GM12878 (cell line): ENCODE data around the gene IPP. TPM values are rescaled to one million over a fixed set of nuclear protein-coding genes. Genes with fewer than 3 reads are reported as not detected.

ENCODE experiments used
- ATAC-seq: fragments of 200-7000 bp; cut with Tn5 transposase; 3 replicates; pipeline ENCODE4 v1.9.1; 2020; ENCODE audit warnings: mild to moderate bottlenecking, moderate library complexity
- BruUV-seq: library from RNA; stranded (reverse); fragments of 400-500 nt; replicated peaks from 2 replicates; lab custom pipeline; 2021; lab: Mats Ljungman, UMichigan
- CTCF ChIA-PET: fragments of 300-600 bp; sonication (Branson Sonifier 250); formaldehyde crosslinking; extraction: SDS; loops from one replicate; lab custom pipeline; 2021; ENCODE audit warnings: inconsistent platforms; lab: Yijun Ruan, JAX
- POLR2A ChIA-PET: fragments of 350-600 bp; formaldehyde crosslinking; extraction: SDS; loops from one replicate; lab custom pipeline; 2021; ENCODE audit warnings: inconsistent platforms; lab: Charles Lee
- RAD21 ChIA-PET: fragments of 300-600 bp; sonication (Branson Sonifier 250); formaldehyde crosslinking; loops from one replicate; lab custom pipeline; 2023; ENCODE audit warnings: antibody characterized with exemption; ENCODE audit not compliant: unreplicated experiment; lab: Charles Lee
- SMC1A ChIA-PET: fragments of 300-600 bp; sonication (Branson Sonifier 250); formaldehyde crosslinking; loops from one replicate; lab custom pipeline; 2023; ENCODE audit not compliant: unreplicated experiment, uncharacterized antibody; lab: Charles Lee
- DNase-seq: peaks from one replicate; pipeline ENCODE4 v3.0.0-alpha.2; 2011; ENCODE audit warnings: low read depth, low spot score
- FAIRE-seq: peaks from 3 replicates; lab custom pipeline; 2011; peaks lifted over from hg19 to GRCh38; lab: Jason Lieb, UNC
- H2AFZ ChIP-seq: 2 replicates; pipeline ENCODE4 v1.6.0; 2011; ENCODE audit warnings: low read depth, low read length, control low read depth; ENCODE audit not compliant: control insufficient read depth
- H3K27ac ChIP-seq: 2 replicates; pipeline ENCODE4 v1.5.1; 2011; ENCODE audit warnings: control low read depth; ENCODE audit not compliant: control insufficient read depth, insufficient read depth
- H3K27me3 ChIP-seq, 2 experiments: replicated peaks in 1 of 2; 2 replicates each; pipeline versions ENCODE4 v1.6.0 to v1.6.1; 2011; ENCODE audit warnings: low read length in 1 of 2; ENCODE audit not compliant: control insufficient read depth in 2 of 2, insufficient read depth in 2 of 2
- H3K36me3 ChIP-seq, 2 experiments: 2 replicates each; pipeline ENCODE4 v1.5.1; 2011; ENCODE audit warnings: low read length in 1 of 2; ENCODE audit not compliant: control insufficient read depth in 2 of 2, insufficient read depth in 2 of 2
- H3K4me1 ChIP-seq: 2 replicates; pipeline ENCODE4 v1.6.1; 2011; ENCODE audit warnings: mild to moderate bottlenecking, low read length, moderate library complexity, mixed read lengths; ENCODE audit not compliant: control insufficient read depth, insufficient read depth
- H3K4me2 ChIP-seq: 2 replicates; pipeline ENCODE4 v1.6.0; 2011; ENCODE audit warnings: control low read depth; ENCODE audit not compliant: control insufficient read depth, insufficient read depth
- H3K4me3 ChIP-seq: fragments of 200-600 bp; sonication (generic); 2 replicates; pipeline ENCODE4 v1.5.1; 2016
- H3K79me2 ChIP-seq: 2 replicates; pipeline ENCODE4 v1.6.0; 2011; ENCODE audit warnings: low read length; ENCODE audit not compliant: control insufficient read depth, insufficient read depth
- H3K9ac ChIP-seq: 2 replicates; pipeline ENCODE4 v1.8.0; 2011; ENCODE audit warnings: low read length, control low read depth, mixed read lengths; ENCODE audit not compliant: control insufficient read depth, insufficient read depth
- H3K9me3 ChIP-seq: replicated peaks from 3 replicates; pipeline ENCODE4 v1.5.1; 2011; ENCODE audit warnings: mild to moderate bottlenecking, low read length; ENCODE audit not compliant: control insufficient read depth, insufficient read depth
- H4K20me1 ChIP-seq: 2 replicates; pipeline ENCODE4 v1.6.0; 2011; ENCODE audit not compliant: control insufficient read depth, insufficient read depth
- CBX3 ChIP-seq: fragments of 200-600 bp; sonication (generic); IDR thresholded peaks from 2 replicates; pipeline ENCODE4 v1.6.1; 2016; ENCODE audit warnings: low read depth, borderline replicate concordance
- FOXM1 ChIP-seq: IDR thresholded peaks from 2 replicates; pipeline ENCODE4 v1.6.1; 2012; ENCODE audit warnings: low read depth, mild to moderate bottlenecking, inconsistent platforms, low read length, moderate library complexity
- HDAC2 ChIP-seq: fragments of 200-600 bp; sonication (generic); IDR thresholded peaks from 2 replicates; pipeline ENCODE4 v1.6.1; 2017
- IKZF1 ChIP-seq: fragments of 450-650 bp; conservative IDR thresholded peaks from 2 replicates; pipeline ENCODE4 v1.6.1; 2017; ENCODE audit warnings: antibody characterized with exemption, mild to moderate bottlenecking
- IKZF2 ChIP-seq, 2 experiments: fragments of 450-650 bp; IDR thresholded peaks; 2 replicates each; pipeline ENCODE4 v1.6.1; 2017; ENCODE audit warnings: mild to moderate bottlenecking in 2 of 2, moderate library complexity in 2 of 2
- MEF2A ChIP-seq: IDR thresholded peaks from 2 replicates; pipeline ENCODE4 v1.6.1; 2011; ENCODE audit warnings: low read depth, mild to moderate bottlenecking, low read length, moderate library complexity; ENCODE audit not compliant: insufficient read depth
- NFYA ChIP-seq: IDR thresholded peaks from 2 replicates; pipeline ENCODE4 v1.6.1; 2011; ENCODE audit warnings: low read depth, mild to moderate bottlenecking, low read length, improper control_type of control experiment, borderline replicate concordance
- NFYB ChIP-seq: IDR thresholded peaks from 2 replicates; pipeline ENCODE4 v1.6.1; 2011; ENCODE audit warnings: low read depth, mild to moderate bottlenecking, low read length, improper control_type of control experiment, moderate library complexity; ENCODE audit not compliant: insufficient read depth
- POLR2AphosphoS5 ChIP-seq: IDR thresholded peaks from 2 replicates; pipeline ENCODE4 v1.6.1; 2011; ENCODE audit warnings: mild to moderate bottlenecking, low read length, inconsistent platforms
- RAD51 ChIP-seq: fragments of 450-650 bp; IDR thresholded peaks from 2 replicates; pipeline ENCODE4 v1.6.1; 2016; ENCODE audit warnings: moderate library complexity, mild to moderate bottlenecking, inconsistent platforms
- SREBF1 ChIP-seq: IDR thresholded peaks from 2 replicates; pipeline ENCODE4 v1.6.1; 2012; ENCODE audit warnings: mild to moderate bottlenecking, low read length
- SRF ChIP-seq, 2 experiments: IDR thresholded peaks; 2 replicates each; pipeline ENCODE4 v1.6.1; 2011; ENCODE audit warnings: low read depth in 2 of 2, low read length in 2 of 2, mild to moderate bottlenecking in 1 of 2, moderate library complexity in 1 of 2
- TCF3 ChIP-seq: IDR thresholded peaks from 2 replicates; pipeline ENCODE4 v1.6.1; 2012; ENCODE audit warnings: low read depth, mild to moderate bottlenecking, low read length, borderline replicate concordance; ENCODE audit not compliant: insufficient read depth
- ZZZ3 ChIP-seq: IDR thresholded peaks from 2 replicates; pipeline ENCODE4 v1.6.1; 2011; ENCODE audit warnings: low read depth; ENCODE audit not compliant: control insufficient read depth, insufficient read length
- WGBS: methylation state at CpG from one replicate; pipeline ENCODE4 v1.1.6; 2016; ENCODE audit warnings: low lambda C conversion rate; ENCODE audit not compliant: insufficient replicate concordance, insufficient coverage; ENCODE audit errors: missing lambda C conversion rate; 5-methylcytosine and 5-hydroxymethylcytosine counted together
- in situ Hi-C: fragments of 300-500 bp; cut with MboI; formaldehyde crosslinking; loops from 9 replicates; pipeline ENCODE4 v1.14.3; 2018; ENCODE audit warnings: mixed read lengths
- intact Hi-C: fragments of 100-400 bp; cut with micrococcal nuclease; formaldehyde crosslinking; loops from one replicate; pipeline ENCODE4 v1.14.2; 2022; ENCODE audit not compliant: unreplicated experiment
- polyA plus RNA-seq, 11 experiments: library from polyadenylated mRNA; depleted of rRNA in 4 of 11; unstranded in 6 of 11; stranded (reverse) in 5 of 11; fragments of >200 nt; fragmentation: Nextera tagmentation in 4 of 11; fragmentation: Illumina TruSeq in 1 of 11; extraction: Ambion mirVana in 4 of 11; extraction: Trizol in 1 of 11; gene quantifications; 1 replicate in 1 of 11; 2 replicates in 10 of 11; pipeline versions ENCODE4 v1.2.1 to v1.2.3, GENCODE V29; 2011 to 2016; ENCODE audit warnings: inconsistent platforms in 2 of 11, missing spikeins in 2 of 11, low read depth in 1 of 11
- total RNA-seq, 4 experiments: library from RNA; depleted of rRNA in 3 of 4; stranded (reverse); fragments of >200 nt in 3 of 4; fragmentation: Illumina TruSeq in 1 of 4; extraction: Trizol in 1 of 4; gene quantifications; 2 replicates each; pipeline versions ENCODE4 v1.2.1 to v1.2.3, GENCODE V29; 2013 to 2021
- TF ChIP-seq, protein P1 (sequence below): IDR thresholded peaks from 2 replicates; pipeline ENCODE4 v1.6.1; 2011; ENCODE audit warnings: low read depth, low read length, improper control_type of control experiment, borderline replicate concordance
- TF ChIP-seq, protein P2 (sequence below): IDR thresholded peaks from 2 replicates; pipeline ENCODE4 v1.6.1; 2011; ENCODE audit warnings: borderline replicate concordance, low read depth, mild to moderate bottlenecking, moderate library complexity, low read length; ENCODE audit not compliant: insufficient read depth, poor library complexity, severe bottlenecking
- TF ChIP-seq, protein P3 (sequence below): IDR thresholded peaks from 2 replicates; pipeline ENCODE4 v1.6.1; 2012; ENCODE audit warnings: low read depth, low read length, improper control_type of control experiment
- TF ChIP-seq, protein P4 (sequence below): fragments of 450-650 bp; IDR thresholded peaks from 2 replicates; pipeline ENCODE4 v1.6.1; 2014; ENCODE audit warnings: mild to moderate bottlenecking
- TF ChIP-seq, protein P5 (sequence below): IDR thresholded peaks from 2 replicates; pipeline ENCODE4 v1.6.1; 2011; ENCODE audit warnings: low read depth, mild to moderate bottlenecking, low read length, moderate library complexity, borderline replicate concordance; ENCODE audit errors: extremely low read depth

Gene IPP
- total and polyA plus RNA-seq, 10 of the 15 experiments (the other 5 are each of a cell fraction or from before 2014, with no cell fraction given): 4.7 to 15.0 (median 10.4) TPM

DNA sequence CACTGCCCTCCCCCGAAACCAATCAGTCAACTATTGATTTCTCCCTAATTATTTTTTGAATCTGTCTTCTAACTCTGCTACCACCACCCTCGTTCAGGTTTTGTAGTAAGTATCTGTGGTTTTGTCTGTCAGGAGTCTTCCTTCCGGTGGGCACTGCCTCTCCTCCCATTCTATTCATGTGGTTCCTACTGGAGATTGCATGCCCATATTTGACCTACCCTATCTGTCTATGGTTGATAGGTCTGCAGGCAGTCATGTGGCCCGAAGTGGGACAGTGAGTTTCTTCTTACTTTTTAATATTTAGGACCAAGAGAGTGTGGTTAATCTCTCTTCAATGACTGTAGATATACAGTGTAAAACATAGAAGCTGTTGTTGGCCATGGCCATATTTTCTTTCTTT is 35.1 kb upstream of the IPP start:
- POLR2A ChIA-PET: no interaction called here
- DNase-seq (peak; percentile 53), ATAC-seq (peak; percentile 100), FAIRE-seq (peak; percentile 41)
- SMC1A ChIA-PET: interaction anchor here (0.6 to 1.4 kb wide), 2 partner anchors 18 to 96 kb away, joined by 4 read pairs; partner anchors contain the start of gene MAST2
- RAD21 ChIA-PET: interaction anchor here (1.2 kb wide), 1 partner anchor 100 kb away, joined by 3 read pairs; no protein-coding TSS in a partner anchor
- BruUV-seq: no TSS peak
- 32% methylated on average over 4 of the region's 4 CpGs for WGBS
- H4K20me1 ChIP-seq: no peaks in the 10 kb centered on the region
- no peak overlapping the region for H3K4me3 ChIP-seq
- no peak overlapping the region for H3K9ac ChIP-seq
- CTCF ChIA-PET: no interaction called here
- no peaks in the 10 kb centered on the region for H3K27me3 ChIP-seq
- no peaks in the 10 kb centered on the region for H3K36me3 ChIP-seq
- no peak overlapping the region for H3K27ac ChIP-seq
- H3K4me1 ChIP-seq: no peaks in the 10 kb centered on the region; the same call in 1 of the 2 replicates
- intact Hi-C loops (no loop called here), in situ Hi-C loops (no loop called here)
- H3K9me3 ChIP-seq: no peaks in the 10 kb centered on the region
- H3K79me2 ChIP-seq: no peaks in the 10 kb centered on the region
- TF ChIP-seq RAD51 (peak; percentile 72; the same call in 1 of the 2 replicates), HDAC2 (no peak), NFYB (0 out of 2 replicates have a peak, but pooled peaks have one; percentile 48), FOXM1 (no peak), SREBF1 (no peak), NFYA (no peak), SRF (IDR thresholded peaks at IDR 0.05; ENCODE audit: low read depth in 2 of 2, low read length in 2 of 2) (peak; percentile 70 to 82), IKZF2 (IDR thresholded peaks at IDR 0.05) (peak in 1 of 2 experiments; percentile 18; a peak in 2 of 4 replicates), MEF2A (no peak), POLR2AphosphoS5 (no peak), IKZF1 (no peak), TCF3 (no peak), ZZZ3 (no peak), CBX3 (no peak)
- TF ChIP-seq, protein P1, sequence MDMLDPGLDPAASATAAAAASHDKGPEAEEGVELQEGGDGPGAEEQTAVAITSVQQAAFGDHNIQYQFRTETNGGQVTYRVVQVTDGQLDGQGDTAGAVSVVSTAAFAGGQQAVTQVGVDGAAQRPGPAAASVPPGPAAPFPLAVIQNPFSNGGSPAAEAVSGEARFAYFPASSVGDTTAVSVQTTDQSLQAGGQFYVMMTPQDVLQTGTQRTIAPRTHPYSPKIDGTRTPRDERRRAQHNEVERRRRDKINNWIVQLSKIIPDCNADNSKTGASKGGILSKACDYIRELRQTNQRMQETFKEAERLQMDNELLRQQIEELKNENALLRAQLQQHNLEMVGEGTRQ: peak; percentile 19; the same call in 1 of the 2 replicates
- TF ChIP-seq, protein P2, sequence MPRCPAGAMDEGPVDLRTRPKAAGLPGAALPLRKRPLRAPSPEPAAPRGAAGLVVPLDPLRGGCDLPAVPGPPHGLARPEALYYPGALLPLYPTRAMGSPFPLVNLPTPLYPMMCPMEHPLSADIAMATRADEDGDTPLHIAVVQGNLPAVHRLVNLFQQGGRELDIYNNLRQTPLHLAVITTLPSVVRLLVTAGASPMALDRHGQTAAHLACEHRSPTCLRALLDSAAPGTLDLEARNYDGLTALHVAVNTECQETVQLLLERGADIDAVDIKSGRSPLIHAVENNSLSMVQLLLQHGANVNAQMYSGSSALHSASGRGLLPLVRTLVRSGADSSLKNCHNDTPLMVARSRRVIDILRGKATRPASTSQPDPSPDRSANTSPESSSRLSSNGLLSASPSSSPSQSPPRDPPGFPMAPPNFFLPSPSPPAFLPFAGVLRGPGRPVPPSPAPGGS: no peak
- TF ChIP-seq, protein P3, sequence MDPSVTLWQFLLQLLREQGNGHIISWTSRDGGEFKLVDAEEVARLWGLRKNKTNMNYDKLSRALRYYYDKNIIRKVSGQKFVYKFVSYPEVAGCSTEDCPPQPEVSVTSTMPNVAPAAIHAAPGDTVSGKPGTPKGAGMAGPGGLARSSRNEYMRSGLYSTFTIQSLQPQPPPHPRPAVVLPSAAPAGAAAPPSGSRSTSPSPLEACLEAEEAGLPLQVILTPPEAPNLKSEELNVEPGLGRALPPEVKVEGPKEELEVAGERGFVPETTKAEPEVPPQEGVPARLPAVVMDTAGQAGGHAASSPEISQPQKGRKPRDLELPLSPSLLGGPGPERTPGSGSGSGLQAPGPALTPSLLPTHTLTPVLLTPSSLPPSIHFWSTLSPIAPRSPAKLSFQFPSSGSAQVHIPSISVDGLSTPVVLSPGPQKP: peak; percentile 90; the same call in 1 of the 2 replicates
- TF ChIP-seq, protein P4, sequence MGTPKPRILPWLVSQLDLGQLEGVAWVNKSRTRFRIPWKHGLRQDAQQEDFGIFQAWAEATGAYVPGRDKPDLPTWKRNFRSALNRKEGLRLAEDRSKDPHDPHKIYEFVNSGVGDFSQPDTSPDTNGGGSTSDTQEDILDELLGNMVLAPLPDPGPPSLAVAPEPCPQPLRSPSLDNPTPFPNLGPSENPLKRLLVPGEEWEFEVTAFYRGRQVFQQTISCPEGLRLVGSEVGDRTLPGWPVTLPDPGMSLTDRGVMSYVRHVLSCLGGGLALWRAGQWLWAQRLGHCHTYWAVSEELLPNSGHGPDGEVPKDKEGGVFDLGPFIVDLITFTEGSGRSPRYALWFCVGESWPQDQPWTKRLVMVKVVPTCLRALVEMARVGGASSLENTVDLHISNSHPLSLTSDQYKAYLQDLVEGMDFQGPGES: no peak
- TF ChIP-seq, protein P5, sequence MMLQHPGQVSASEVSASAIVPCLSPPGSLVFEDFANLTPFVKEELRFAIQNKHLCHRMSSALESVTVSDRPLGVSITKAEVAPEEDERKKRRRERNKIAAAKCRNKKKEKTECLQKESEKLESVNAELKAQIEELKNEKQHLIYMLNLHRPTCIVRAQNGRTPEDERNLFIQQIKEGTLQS: no peak
- 0 out of 2 replicates have a peak overlapping the region, but pooled peaks have one; percentile 19 for H3K4me2 ChIP-seq
- no peak overlapping the region; the same call in 1 of the 2 replicates for H2AFZ ChIP-seq
